Astrocyte (in vitro differentiated cells and primary cell): ENCODE measurements around the gene USP48.
"Not testable (repeated sequence)": the region's sequence is repeated elsewhere in the genome, so short reads cannot be mapped to it uniquely, and the experiment has no call there.

Experiments
- CTCF ChIP-seq: IDR thresholded peaks from 2 replicates; pipeline ENCODE4 v1.5.1; 2011; ENCODE audit warnings: low read depth, mild to moderate bottlenecking, inconsistent platforms, low read length, moderate library complexity; ENCODE audit not compliant: insufficient read depth
- EZH2 ChIP-seq: IDR thresholded peaks from 2 replicates; pipeline ENCODE4 v1.6.1; 2012; ENCODE audit warnings: mild to moderate bottlenecking, low read length, inconsistent platforms; ENCODE audit not compliant: insufficient read depth

- TF ChIP-seq CTCF, EZH2: not testable (repeated sequence)
Observed at GRCh38 chr1:21826694-21827093, 43.7 kb upstream of the USP48 start.
